K562 (cell line): ENCODE results near the gene ASGR1. TPM values are rescaled to one million over a fixed set of nuclear protein-coding genes. Genes with fewer than 3 reads are reported as not detected.

Experiments used
- ATAC-seq: fragments of 200-7000 bp; cut with Tn5 transposase; 3 replicates; pipeline ENCODE4 v1.9.1; 2020; ENCODE audit warnings: moderate library complexity
- BruUV-seq: library from RNA; stranded (reverse); fragments of 400-500 nt; replicated peaks from 2 replicates; lab custom pipeline; 2021; lab: Mats Ljungman, UMichigan
- CTCF ChIA-PET: fragments of 300-600 bp; formaldehyde crosslinking; extraction: SDS; loops from one replicate; lab custom pipeline; 2021; ENCODE audit warnings: low intra/inter-chr PET ratio; lab: Yijun Ruan, JAX
- POLR2A ChIA-PET: fragments of 300-600, 350-650 bp; sonication (Branson Sonifier 250); formaldehyde crosslinking; extraction: SDS; loops from one replicate; lab custom pipeline; 2021; ENCODE audit warnings: antibody characterized with exemption, inconsistent platforms; lab: Yijun Ruan, JAX
- DNase-seq, 4 experiments: peaks; one replicate each; pipeline versions ENCODE4 v3.0.0 to v3.0.0-alpha.2; 2011 to 2018; ENCODE audit warnings: low spot score in 3 of 4, mixed read lengths in 3 of 4; ENCODE audit errors: extremely low read depth in 1 of 4
- FAIRE-seq: peaks from 2 replicates; lab custom pipeline; 2011; peaks lifted over from hg19 to GRCh38; lab: Jason Lieb, UNC
- H2AFZ ChIP-seq: 2 replicates; pipeline ENCODE4 v1.6.0; 2011; ENCODE audit warnings: low read depth, low read length, control low read depth, inconsistent platforms
- H3K27ac ChIP-seq: fragments of 200-600 bp; 3 replicates; pipeline ENCODE4 v1.8.0; 2011; ENCODE audit warnings: low read depth, mild to moderate bottlenecking, control low read depth, inconsistent platforms, low read length, moderate library complexity, mixed read lengths; ENCODE audit errors: extremely low read depth
- H3K27me3 ChIP-seq, 2 experiments: fragments of 300-600 bp in 1 of 2; 2 replicates in 1 of 2; 3 replicates in 1 of 2; pipeline versions ENCODE4 v1.6.0 to v1.8.0; 2011; ENCODE audit warnings: inconsistent platforms in 2 of 2, low read length in 2 of 2, mild to moderate bottlenecking in 1 of 2, mixed read lengths in 1 of 2, moderate library complexity in 1 of 2; ENCODE audit not compliant: control insufficient read depth in 2 of 2, insufficient read depth in 2 of 2
- H3K36me3 ChIP-seq: fragments of 300-600 bp; 3 replicates; pipeline ENCODE4 v1.8.0; 2011; ENCODE audit warnings: mild to moderate bottlenecking, low read length, inconsistent platforms; ENCODE audit not compliant: control insufficient read depth, insufficient read depth
- H3K4me1 ChIP-seq, 2 experiments: fragments of 200-600 bp in 1 of 2; replicated peaks in 1 of 2; 2 replicates in 1 of 2; 3 replicates in 1 of 2; pipeline versions ENCODE4 v1.5.1 to v1.8.0; 2011; ENCODE audit warnings: inconsistent platforms in 2 of 2, low read length in 2 of 2, mild to moderate bottlenecking in 1 of 2, mixed read lengths in 1 of 2, moderate library complexity in 1 of 2; ENCODE audit not compliant: control insufficient read depth in 2 of 2, insufficient read depth in 2 of 2
- H3K4me2 ChIP-seq: 2 replicates; pipeline ENCODE4 v1.6.1; 2011; ENCODE audit warnings: low read length, control low read depth, inconsistent platforms, mixed read lengths; ENCODE audit not compliant: insufficient read depth
- H3K4me3 ChIP-seq: fragments of 200-600 bp; sonication (generic), shearing (Covaris generic); 2 replicates; pipeline ENCODE4 v1.5.1; 2016; ENCODE audit warnings: control low read depth, inconsistent platforms
- H3K79me2 ChIP-seq: fragments of 200-600 bp; 3 replicates; pipeline ENCODE4 v1.8.0; 2011; ENCODE audit warnings: low read length, inconsistent platforms; ENCODE audit not compliant: control insufficient read depth, insufficient read depth
- H3K9ac ChIP-seq, 2 experiments: 2 replicates each; pipeline versions ENCODE4 v1.6.0 to v1.6.1; 2011; ENCODE audit warnings: low read depth in 2 of 2, low read length in 2 of 2, control low read depth in 1 of 2, inconsistent platforms in 1 of 2, mild to moderate bottlenecking in 1 of 2, mixed read lengths in 1 of 2; ENCODE audit not compliant: insufficient read depth in 1 of 2
- H3K9me1 ChIP-seq: one replicate; pipeline ENCODE4 v1.6.0; 2011; ENCODE audit warnings: inconsistent platforms, mild to moderate bottlenecking, low read length, moderate library complexity; ENCODE audit not compliant: control insufficient read depth, insufficient read depth
- H3K9me3 ChIP-seq: replicated peaks from 2 replicates; pipeline ENCODE4 v1.5.1; 2011; ENCODE audit warnings: low read depth, low read length, inconsistent platforms; ENCODE audit not compliant: control insufficient read depth, insufficient read depth
- H4K20me1 ChIP-seq: replicated peaks from 2 replicates; pipeline ENCODE4 v1.6.1; 2011; ENCODE audit warnings: low read length, inconsistent platforms, mixed read lengths; ENCODE audit not compliant: control insufficient read depth, insufficient read depth
- C11orf30 ChIP-seq: fragments of 450-650 bp; IDR thresholded peaks from 2 replicates; pipeline ENCODE4 v1.6.1; 2016; ENCODE audit warnings: low read depth, mild to moderate bottlenecking
- CTCF ChIP-seq, 3 experiments: IDR thresholded peaks in 2 of 3; conservative IDR thresholded peaks in 1 of 3; 2 replicates each; pipeline ENCODE4 v1.5.1; 2011 to 2012; ENCODE audit warnings: low read length in 3 of 3, mild to moderate bottlenecking in 3 of 3, control low read depth in 2 of 3, improper control_type of control experiment in 1 of 3, inconsistent platforms in 1 of 3, low read depth in 1 of 3, mixed read lengths in 1 of 3, moderate library complexity in 1 of 3; ENCODE audit not compliant: insufficient read depth in 2 of 3
- ELF1 ChIP-seq: fragments of 200-800 bp; sonication (Bioruptor generic); IDR thresholded peaks from 2 replicates; pipeline ENCODE4 v1.6.1; 2016; ENCODE audit warnings: missing genetic modification characterization, missing compliant biosample characterization
- ERF ChIP-seq: fragments of 450-650 bp; formaldehyde crosslinking; IDR thresholded peaks from 2 replicates; pipeline ENCODE4 v1.4.0; 2020; ENCODE audit warnings: mild to moderate bottlenecking, mixed read lengths
- HNRNPK ChIP-seq: fragments of 200-400 bp; formaldehyde crosslinking; IDR thresholded peaks from one replicate; pipeline ENCODE4 v1.6.1; 2018; ENCODE audit warnings: mild to moderate bottlenecking, low read depth, low read length; ENCODE audit not compliant: poor library complexity, severe bottlenecking
- HNRNPUL1 ChIP-seq: fragments of 200-400 bp; formaldehyde crosslinking; IDR thresholded peaks from 2 replicates; pipeline ENCODE4 v1.6.1; 2017; ENCODE audit warnings: low read length
- MTA2 ChIP-seq: fragments of 450-650 bp; IDR thresholded peaks from 2 replicates; pipeline ENCODE4 v1.6.1; 2016; ENCODE audit warnings: low read depth
- PHF20 ChIP-seq: fragments of 450-650 bp; IDR thresholded peaks from 2 replicates; pipeline ENCODE4 v1.6.1; 2018; ENCODE audit not compliant: partially characterized antibody
- POLR2G ChIP-seq: fragments of 200-400 bp; formaldehyde crosslinking; IDR thresholded peaks from 2 replicates; pipeline ENCODE4 v1.6.1; 2017; ENCODE audit warnings: low read depth, mild to moderate bottlenecking, antibody characterized with exemption, low read length, moderate library complexity
- RAD21 ChIP-seq, 2 experiments: fragments of 250-450 bp in 1 of 2; fragments of 450-650 bp in 1 of 2; sonication (Bioruptor Pico) in 1 of 2; formaldehyde crosslinking in 1 of 2; IDR thresholded peaks in 1 of 2; conservative IDR thresholded peaks in 1 of 2; 2 replicates each; pipeline versions ENCODE4 v1.4.0 to v1.8.0; 2020 to 2022; ENCODE audit warnings: mild to moderate bottlenecking in 2 of 2, moderate library complexity in 1 of 2
- SIRT6 ChIP-seq: IDR thresholded peaks from one replicate; pipeline ENCODE4 v1.6.1; 2012; ENCODE audit warnings: low read depth, mild to moderate bottlenecking, control low read depth, inconsistent platforms, low read length, moderate library complexity
- TGIF2 ChIP-seq: sonication (generic); formaldehyde crosslinking; IDR thresholded peaks from 2 replicates; pipeline ENCODE4 v1.8.1; 2022; ENCODE audit warnings: mild to moderate bottlenecking, missing genetic modification reagents, moderate library complexity
- WGBS: fragments of 100-300 bp; shearing (Covaris generic); methylation state at CpG from one replicate; pipeline ENCODE4 v1.1.6; 2016; ENCODE audit warnings: low coverage, mixed read lengths; ENCODE audit not compliant: insufficient coverage; ENCODE audit errors: missing lambda C conversion rate; 5-methylcytosine and 5-hydroxymethylcytosine counted together
- in situ Hi-C: fragments of 300-500 bp; cut with MboI; formaldehyde crosslinking; loops from 4 replicates; pipeline ENCODE4 v1.15.0; 2018; ENCODE audit warnings: inconsistent platforms, mixed read lengths
- intact Hi-C: fragments of 100-400 bp; cut with micrococcal nuclease; formaldehyde crosslinking; loops from 2 replicates; pipeline ENCODE4 v1.14.2; 2022
- polyA plus RNA-seq, 8 experiments: library from polyadenylated mRNA; depleted of rRNA in 4 of 8; stranded (reverse) in 5 of 8; unstranded in 3 of 8; fragments of >200 nt; fragmentation: Nextera tagmentation in 2 of 8; fragmentation: Illumina TruSeq in 1 of 8; extraction: Ambion mirVana in 2 of 8; extraction: Trizol in 1 of 8; gene quantifications; 2 replicates each; pipeline versions ENCODE4 v1.2.1 to v1.2.3, GENCODE V29; 2011 to 2014; ENCODE audit warnings: inconsistent platforms in 1 of 8, missing spikeins in 1 of 8
- total RNA-seq, 7 experiments: library from RNA; depleted of rRNA in 6 of 7; stranded (reverse); fragments of >200 nt in 6 of 7; fragmentation: Illumina TruSeq in 2 of 7; extraction: Trizol in 2 of 7; gene quantifications; 2 replicates each; pipeline versions ENCODE4 v1.2.1 to v1.2.3, GENCODE V29; 2011 to 2021; ENCODE audit warnings: low replicate concordance in 1 of 7
- TF ChIP-seq, protein P1 (sequence below): fragments of 450-650 bp; formaldehyde crosslinking; IDR thresholded peaks from 2 replicates; pipeline ENCODE4 v1.4.0; 2022; ENCODE audit warnings: mild to moderate bottlenecking, moderate library complexity
- TF ChIP-seq, protein P2 (sequence below): fragments of 200-800 bp; sonication (Bioruptor generic); IDR thresholded peaks from 2 replicates; pipeline ENCODE4 v1.6.1; 2017; ENCODE audit warnings: missing genetic modification characterization, missing compliant biosample characterization

Gene ASGR1
- total and polyA plus RNA-seq, 9 of the 15 experiments (the other 6 are each of a cell fraction or from before 2014, with no cell fraction given) = 0.11 to 1.0 (median 0.64) TPM; not detected in 2

DNA sequence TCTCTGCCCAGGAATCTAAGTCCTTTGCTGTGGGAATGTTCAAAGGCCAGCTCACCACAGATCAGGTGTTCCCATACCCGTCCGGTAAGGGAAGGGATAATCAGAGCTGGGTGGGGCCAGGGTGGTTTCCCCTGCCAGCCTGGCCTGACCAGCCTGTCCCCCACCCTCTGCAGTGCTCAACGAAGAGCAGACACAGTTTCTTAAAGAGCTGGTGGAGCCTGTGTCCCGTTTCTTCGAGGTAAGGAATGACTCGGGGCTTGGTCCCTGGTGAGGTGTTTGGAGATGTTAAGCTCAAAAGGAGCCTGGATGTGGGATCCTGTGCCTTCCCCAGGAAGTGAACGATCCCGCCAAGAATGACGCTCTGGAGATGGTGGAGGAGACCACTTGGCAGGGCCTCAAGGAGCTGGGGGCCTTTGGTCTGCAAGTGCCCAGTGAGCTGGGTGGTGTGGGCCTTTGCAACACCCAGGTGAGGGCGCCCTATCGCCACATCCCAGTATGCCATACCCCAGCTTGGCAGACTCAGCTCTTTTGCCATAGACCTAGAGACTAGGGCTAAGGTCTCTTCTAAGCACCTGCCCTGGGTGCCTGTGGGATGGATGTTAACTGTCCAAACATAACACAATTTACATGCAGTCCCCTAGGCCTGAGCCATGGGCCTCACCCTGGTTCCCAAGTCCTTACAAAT lies 41.6 kb upstream of the ASGR1 start:
- Histone ChIP-seq H3K27me3 (no peaks in the 10 kb centered on the region), H3K4me2 (peak overlapping the region; percentile 93), H3K27ac (peak overlapping the region; percentile 90), H3K79me2 (peaks cover 37% of the 10 kb centered on the region), H3K4me1 (peaks cover 33 to 52% of the 10 kb centered on the region in 2 experiments), H3K9ac (peak overlapping the region; percentile 90 to 99), H3K36me3 (peaks cover 52% of the 10 kb centered on the region; the same call in 2 of the 3 replicates), H3K9me3 (no peaks in the 10 kb centered on the region), H2AFZ (no peak overlapping the region), H3K4me3 (peak overlapping the region; percentile 87), H4K20me1 (peaks cover 6% of the 10 kb centered on the region), H3K9me1 (peaks cover 6% of the 10 kb centered on the region)
- ChIA-PET CTCF (no interaction called here), POLR2A (interaction anchor here (0.6 to 7.7 kb wide), 7 partner anchors 10 to 116 kb away, joined by 3 to 73 read pairs (median 5); partner anchors contain the start of genes ACAP1, DVL2, GABARAP and PHF23)
- 14% methylated on average over 6 of the region's 11 CpGs for WGBS
- peak; percentile 34; the same call in 1 of the 2 replicates for TF ChIP-seq POLR2G
- TF ChIP-seq CTCF (IDR thresholded peaks at IDR 0.05 in 2 of 3, conservative IDR thresholded peaks at IDR 0.05 in 1 of 3; ENCODE audit: insufficient read depth in 2 of 3, low read depth in 1 of 3, low read length in 3 of 3) = peak; percentile 25 to 41 (median 29); a peak in 3 of 6 replicates
- no peak for TF ChIP-seq HNRNPK
- no peak for TF ChIP-seq MTA2
- TF ChIP-seq TGIF2 (CRISPR knock-in tag) = no peak
- TF ChIP-seq, protein P1, sequence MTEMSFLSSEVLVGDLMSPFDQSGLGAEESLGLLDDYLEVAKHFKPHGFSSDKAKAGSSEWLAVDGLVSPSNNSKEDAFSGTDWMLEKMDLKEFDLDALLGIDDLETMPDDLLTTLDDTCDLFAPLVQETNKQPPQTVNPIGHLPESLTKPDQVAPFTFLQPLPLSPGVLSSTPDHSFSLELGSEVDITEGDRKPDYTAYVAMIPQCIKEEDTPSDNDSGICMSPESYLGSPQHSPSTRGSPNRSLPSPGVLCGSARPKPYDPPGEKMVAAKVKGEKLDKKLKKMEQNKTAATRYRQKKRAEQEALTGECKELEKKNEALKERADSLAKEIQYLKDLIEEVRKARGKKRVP = 0 out of 2 replicates have a peak, but pooled peaks have one; percentile 11
- TF ChIP-seq SIRT6 = no peak
- no peak for TF ChIP-seq HNRNPUL1
- TF ChIP-seq PHF20 = no peak
- peak; percentile 17; the same call in 1 of the 2 replicates for TF ChIP-seq C11orf30
- no peak for TF ChIP-seq ELF1 (tag)
- TF ChIP-seq, protein P2, sequence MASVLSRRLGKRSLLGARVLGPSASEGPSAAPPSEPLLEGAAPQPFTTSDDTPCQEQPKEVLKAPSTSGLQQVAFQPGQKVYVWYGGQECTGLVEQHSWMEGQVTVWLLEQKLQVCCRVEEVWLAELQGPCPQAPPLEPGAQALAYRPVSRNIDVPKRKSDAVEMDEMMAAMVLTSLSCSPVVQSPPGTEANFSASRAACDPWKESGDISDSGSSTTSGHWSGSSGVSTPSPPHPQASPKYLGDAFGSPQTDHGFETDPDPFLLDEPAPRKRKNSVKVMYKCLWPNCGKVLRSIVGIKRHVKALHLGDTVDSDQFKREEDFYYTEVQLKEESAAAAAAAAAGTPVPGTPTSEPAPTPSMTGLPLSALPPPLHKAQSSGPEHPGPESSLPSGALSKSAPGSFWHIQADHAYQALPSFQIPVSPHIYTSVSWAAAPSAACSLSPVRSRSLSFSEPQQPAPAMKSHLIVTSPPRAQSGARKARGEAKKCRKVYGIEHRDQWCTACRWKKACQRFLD (CRISPR knock-in tag) = 0 out of 2 replicates have a peak, but pooled peaks have one; percentile 32
- 0 out of 2 replicates have a peak, but pooled peaks have one; percentile 45 for TF ChIP-seq ERF (CRISPR knock-in tag)
- TF ChIP-seq RAD21 (CRISPR knock-in tag; conservative IDR thresholded peaks at IDR 0.05 in 1 of 2, IDR thresholded peaks at IDR 0.05 in 1 of 2) = peak; percentile 7 to 44; a peak in 2 of 4 replicates
- intact Hi-C loops = no loop called here
- FAIRE-seq (no peak), DNase-seq (peak in 2 of 4 experiments; percentile 34 to 44), ATAC-seq (peak; percentile 23)
- BruUV-seq = no TSS peak
- in situ Hi-C loops = no loop called here
